Nephron (organoid): ENCODE results near the gene ADAM8.

Source experiments
- H3K27ac Mint-ChIP-seq, 3 experiments: 2 replicates each; pipeline ENCODE4 v1.8.0; 2020; ENCODE audit warnings: mixed read lengths in 3 of 3, mild to moderate bottlenecking in 2 of 3, moderate library complexity in 1 of 3
- H3K27me3 Mint-ChIP-seq: 2 replicates; pipeline ENCODE4 v1.8.0; 2021; ENCODE audit warnings: low read depth, mild to moderate bottlenecking, moderate library complexity, mixed read lengths
- H3K36me3 Mint-ChIP-seq: 2 replicates; pipeline ENCODE4 v1.8.0; 2020; ENCODE audit warnings: low read depth, mixed read lengths
- H3K4me1 Mint-ChIP-seq: 2 replicates; pipeline ENCODE4 v1.8.0; 2020; ENCODE audit warnings: mixed read lengths
- H3K4me3 Mint-ChIP-seq, 3 experiments: 2 replicates each; pipeline ENCODE4 v1.8.0; 2020; ENCODE audit warnings: mild to moderate bottlenecking in 3 of 3, mixed read lengths in 3 of 3, moderate library complexity in 2 of 3
- H3K9me3 Mint-ChIP-seq: 2 replicates; pipeline ENCODE4 v1.8.0; 2020; ENCODE audit warnings: mixed read lengths
- TF ChIP-seq, protein P1 (sequence below), 3 experiments: fragments of 200-600 bp; sonication (generic); IDR thresholded peaks; one replicate each; pipeline ENCODE4 v1.5.0; 2021; ENCODE audit warnings: antibody characterized with exemption in 3 of 3; ENCODE audit not compliant: unreplicated experiment in 3 of 3

The ADAM8 gene

DNA sequence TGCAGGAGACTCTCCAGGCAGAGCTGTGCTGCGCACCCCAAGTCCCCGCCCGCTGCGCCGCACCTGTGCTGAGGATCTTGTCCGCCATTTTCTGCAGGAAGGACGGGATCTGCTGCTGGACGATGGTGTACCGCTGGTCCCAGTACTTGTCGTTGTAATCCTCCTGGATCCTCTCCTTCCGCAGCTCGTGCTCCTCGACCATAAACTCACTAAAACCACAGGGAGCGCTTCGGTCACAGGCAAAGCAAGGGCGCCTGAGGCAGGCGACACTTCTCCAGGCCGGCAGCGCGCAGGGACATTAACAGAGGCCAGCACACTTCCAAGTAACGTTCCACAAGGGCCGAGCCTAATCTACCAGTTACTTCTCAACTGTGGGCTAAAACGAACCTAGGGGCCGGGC, 13.1 kb upstream of the ADAM8 start:
- H3K4me1 Mint-ChIP-seq = no peaks in the 10 kb centered on the region
- H3K36me3 Mint-ChIP-seq = peaks cover 57% of the 10 kb centered on the region
- no peaks in the 10 kb centered on the region for H3K9me3 Mint-ChIP-seq
- TF ChIP-seq, protein P1, sequence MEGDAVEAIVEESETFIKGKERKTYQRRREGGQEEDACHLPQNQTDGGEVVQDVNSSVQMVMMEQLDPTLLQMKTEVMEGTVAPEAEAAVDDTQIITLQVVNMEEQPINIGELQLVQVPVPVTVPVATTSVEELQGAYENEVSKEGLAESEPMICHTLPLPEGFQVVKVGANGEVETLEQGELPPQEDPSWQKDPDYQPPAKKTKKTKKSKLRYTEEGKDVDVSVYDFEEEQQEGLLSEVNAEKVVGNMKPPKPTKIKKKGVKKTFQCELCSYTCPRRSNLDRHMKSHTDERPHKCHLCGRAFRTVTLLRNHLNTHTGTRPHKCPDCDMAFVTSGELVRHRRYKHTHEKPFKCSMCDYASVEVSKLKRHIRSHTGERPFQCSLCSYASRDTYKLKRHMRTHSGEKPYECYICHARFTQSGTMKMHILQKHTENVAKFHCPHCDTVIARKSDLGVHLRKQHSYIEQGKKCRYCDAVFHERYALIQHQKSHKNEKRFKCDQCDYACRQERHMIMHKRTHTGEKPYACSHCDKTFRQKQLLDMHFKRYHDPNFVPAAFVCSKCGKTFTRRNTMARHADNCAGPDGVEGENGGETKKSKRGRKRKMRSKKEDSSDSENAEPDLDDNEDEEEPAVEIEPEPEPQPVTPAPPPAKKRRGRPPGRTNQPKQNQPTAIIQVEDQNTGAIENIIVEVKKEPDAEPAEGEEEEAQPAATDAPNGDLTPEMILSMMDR (IDR thresholded peaks at IDR 0.05; ENCODE audit: unreplicated experiment in 3 of 3) = no peak
- no peaks in the 10 kb centered on the region for H3K27me3 Mint-ChIP-seq
- no peak overlapping the region for H3K4me3 Mint-ChIP-seq
- H3K27ac Mint-ChIP-seq = no peak overlapping the region

- Mint-ChIP-seq H3K36me3 (peaks cover 59% of the 10 kb centered on the region), H3K4me1 (no peaks in the 10 kb centered on the region), H3K27ac (no peak overlapping the region), H3K27me3 (no peaks in the 10 kb centered on the region), H3K4me3 (no peak overlapping the region), H3K9me3 (no peaks in the 10 kb centered on the region)
- TF ChIP-seq, protein P1 (IDR thresholded peaks at IDR 0.05; ENCODE audit: unreplicated experiment in 3 of 3) = no peak
Observed at GRCh38 chr10:133287832-133288500, 11.3 kb upstream of the ADAM8 start.

DNA sequence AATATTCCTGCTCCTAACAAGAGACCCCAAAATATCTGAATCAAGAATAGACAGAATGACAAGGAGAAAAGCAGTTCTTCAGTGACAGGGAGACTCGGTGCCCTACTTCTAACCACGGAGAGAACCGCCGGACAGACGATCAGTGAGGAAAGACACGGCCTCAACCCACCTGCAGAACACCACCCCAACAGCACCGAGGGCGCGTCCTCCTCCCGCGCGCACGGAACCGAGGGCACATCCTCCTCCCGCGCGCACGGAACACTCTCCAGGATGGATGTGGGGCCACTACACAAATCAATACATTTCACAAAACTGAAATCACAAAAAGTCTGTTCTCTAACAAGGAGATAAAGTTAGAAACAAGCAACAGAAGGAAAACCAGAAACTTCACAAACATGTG, 9.7 kb upstream of the ADAM8 start:
- no peaks in the 10 kb centered on the region for H3K27me3 Mint-ChIP-seq

DNA sequence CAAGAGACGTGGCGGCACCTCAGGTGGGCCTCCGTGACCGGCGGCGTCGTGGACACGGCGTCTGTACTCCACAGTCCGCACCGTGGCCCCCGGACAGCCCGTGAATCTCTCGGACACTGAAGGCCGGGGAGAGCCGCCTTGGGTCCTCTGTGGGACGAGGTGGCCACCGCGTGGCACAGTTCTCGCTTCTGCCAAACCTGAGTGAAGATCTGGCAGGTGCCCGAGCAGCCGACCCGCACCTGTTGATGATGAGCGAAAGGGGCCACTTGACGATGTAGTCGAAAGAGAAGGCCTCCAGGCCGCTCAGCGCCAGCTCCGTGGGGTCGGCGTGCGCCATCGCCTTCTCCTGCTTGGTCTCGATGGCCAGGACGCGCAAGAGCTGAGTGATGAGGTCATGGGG, 8.5 kb upstream of the ADAM8 start:
- Mint-ChIP-seq H3K4me3 (no peak overlapping the region), H3K9me3 (no peaks in the 10 kb centered on the region), H3K4me1 (no peaks in the 10 kb centered on the region), H3K27me3 (no peaks in the 10 kb centered on the region), H3K36me3 (peaks cover 59% of the 10 kb centered on the region), H3K27ac (no peak overlapping the region)
- TF ChIP-seq, protein P1 (IDR thresholded peaks at IDR 0.05; ENCODE audit: unreplicated experiment in 3 of 3) = no peak

More for the DNA sequence above, 9.7 kb upstream of the ADAM8 start:
- TF ChIP-seq, protein P1 (IDR thresholded peaks at IDR 0.05; ENCODE audit: unreplicated experiment in 3 of 3) = no peak
- H3K36me3 Mint-ChIP-seq = peaks cover 66% of the 10 kb centered on the region
- H3K9me3 Mint-ChIP-seq = no peaks in the 10 kb centered on the region
- no peak overlapping the region for H3K27ac Mint-ChIP-seq
- no peak overlapping the region for H3K4me3 Mint-ChIP-seq
- no peaks in the 10 kb centered on the region for H3K4me1 Mint-ChIP-seq

DNA sequence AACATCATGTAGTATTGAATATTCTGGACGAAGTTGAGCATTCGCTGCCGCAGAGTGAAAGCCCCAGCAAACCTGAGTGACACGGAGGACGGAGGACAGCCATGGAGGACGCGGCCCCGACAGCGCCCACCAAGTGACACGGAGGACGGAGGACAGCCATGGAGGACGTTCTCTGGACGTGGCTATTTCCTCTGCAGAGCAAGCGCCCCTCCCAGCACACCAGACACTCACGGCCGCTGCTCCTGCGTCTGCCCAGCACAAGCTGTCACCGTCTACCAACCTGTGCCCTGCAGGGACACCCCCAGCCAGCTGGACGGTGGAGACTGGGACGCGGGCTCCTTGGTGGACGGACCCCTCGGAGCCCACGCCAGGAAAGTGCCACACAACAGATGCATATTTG, 7.3 kb upstream of the ADAM8 start:
- no peak overlapping the region for H3K4me3 Mint-ChIP-seq
- H3K4me1 Mint-ChIP-seq = no peaks in the 10 kb centered on the region
- H3K27me3 Mint-ChIP-seq = no peaks in the 10 kb centered on the region
- H3K36me3 Mint-ChIP-seq = peaks cover 51% of the 10 kb centered on the region
- no peak overlapping the region for H3K27ac Mint-ChIP-seq
- TF ChIP-seq, protein P1 (IDR thresholded peaks at IDR 0.05; ENCODE audit: unreplicated experiment in 3 of 3) = no peak
- H3K9me3 Mint-ChIP-seq = no peaks in the 10 kb centered on the region

DNA sequence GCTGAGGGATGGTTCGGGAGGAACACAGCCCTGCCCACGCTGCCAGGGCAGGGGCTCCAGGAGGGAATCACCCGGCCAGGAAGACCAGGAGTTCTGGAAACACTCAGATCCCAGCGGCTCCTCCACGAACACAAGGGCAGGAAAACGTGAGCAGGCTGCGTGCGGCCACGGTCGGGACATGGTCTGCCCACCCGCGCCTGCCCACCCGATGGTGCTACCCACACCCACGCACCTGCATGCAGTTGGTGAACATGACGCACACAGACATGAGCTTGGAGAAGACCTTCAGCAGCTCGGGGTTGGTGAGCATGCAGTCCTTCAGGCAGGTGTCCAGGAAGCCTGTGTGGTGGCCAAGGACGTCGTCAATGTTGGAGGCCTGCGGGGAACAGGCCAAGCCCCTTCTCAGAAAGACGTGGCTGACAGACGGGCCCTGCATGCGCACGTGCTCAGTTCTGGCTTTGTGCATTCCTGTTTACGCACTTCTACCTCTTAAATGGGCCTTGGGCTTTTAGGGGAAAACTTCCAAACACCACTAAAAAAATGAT, 6.2 kb upstream of the ADAM8 start:
- Mint-ChIP-seq H3K4me3 (no peak overlapping the region), H3K36me3 (peaks cover 45% of the 10 kb centered on the region), H3K4me1 (no peaks in the 10 kb centered on the region), H3K27ac (no peak overlapping the region), H3K9me3 (no peaks in the 10 kb centered on the region), H3K27me3 (peaks cover under 1% of the 10 kb centered on the region)
- TF ChIP-seq, protein P1 (IDR thresholded peaks at IDR 0.05; ENCODE audit: unreplicated experiment in 3 of 3) = no peak
